Liver (tissue), 9 donors: Measurements from ENCODE around the gene SIRT2. TPM values are rescaled to one million over a fixed set of nuclear protein-coding genes. Genes with fewer than 3 reads are reported as not detected.

Experiments used
- DNase-seq: peaks from one replicate; pipeline ENCODE4 v3.0.0-alpha.2; 2017; ENCODE audit warnings: low spot score
- H3K27ac ChIP-seq, 2 donors: one replicate each; pipeline ENCODE4 v1.7.0; 2013; ENCODE audit warnings: inconsistent platforms in 2 of 2, low read length in 2 of 2, control low read depth in 1 of 2, low read depth in 1 of 2, mild to moderate bottlenecking in 1 of 2
- H3K27me3 ChIP-seq, 4 donors: one replicate each; pipeline versions ENCODE4 v1.6.1 to v1.7.0; 2013; ENCODE audit warnings: low read length in 3 of 4, inconsistent platforms in 1 of 4, mild to moderate bottlenecking in 1 of 4, moderate library complexity in 1 of 4; ENCODE audit not compliant: control insufficient read depth in 4 of 4, insufficient read depth in 4 of 4
- H3K36me3 ChIP-seq, 4 donors: one replicate each; pipeline versions ENCODE4 v1.6.1 to v1.7.0; 2013; ENCODE audit warnings: low read length in 3 of 4, mild to moderate bottlenecking in 3 of 4, low read depth in 1 of 4, moderate library complexity in 1 of 4; ENCODE audit not compliant: control insufficient read depth in 4 of 4, insufficient read depth in 3 of 4
- H3K4me1 ChIP-seq, 4 donors: one replicate each; pipeline versions ENCODE4 v1.6.1 to v1.7.0; 2013; ENCODE audit warnings: low read length in 3 of 4, mild to moderate bottlenecking in 3 of 4, moderate library complexity in 1 of 4; ENCODE audit not compliant: control insufficient read depth in 4 of 4, insufficient read depth in 4 of 4
- H3K4me3 ChIP-seq, 3 donors: one replicate each; pipeline versions ENCODE4 v1.6.1 to v1.7.0; 2013; ENCODE audit warnings: low read length in 3 of 3, control low read depth in 1 of 3, low read depth in 1 of 3, mild to moderate bottlenecking in 1 of 3
- H3K9ac ChIP-seq, 2 donors: one replicate each; pipeline ENCODE4 v1.7.0; 2013; ENCODE audit warnings: low read length in 2 of 2, mild to moderate bottlenecking in 2 of 2, moderate library complexity in 2 of 2, control low read depth in 1 of 2, low read depth in 1 of 2
- H3K9me3 ChIP-seq, 4 donors: one replicate each; pipeline versions ENCODE4 v1.6.1 to v1.7.0; 2013; ENCODE audit warnings: low read length in 3 of 4; ENCODE audit not compliant: control insufficient read depth in 4 of 4
- ATF3 ChIP-seq: IDR thresholded peaks from 2 replicates; pipeline ENCODE4 v1.6.1; 2016; ENCODE audit warnings: antibody characterized with exemption
- CTCF ChIP-seq: fragments of 150-350 bp; IDR thresholded peaks from 2 replicates; pipeline ENCODE4 v1.5.1; 2017; ENCODE audit warnings: improper control_type of control experiment, low read depth, low read length; ENCODE audit not compliant: missing input control
- EGR1 ChIP-seq, 2 donors: IDR thresholded peaks; 2 replicates each; pipeline ENCODE4 v1.6.1; 2016 to 2018; ENCODE audit warnings: antibody characterized with exemption in 2 of 2, low read depth in 2 of 2
- FOXA1 ChIP-seq: IDR thresholded peaks from 2 replicates; pipeline ENCODE4 v1.6.1; 2016; ENCODE audit warnings: antibody characterized with exemption
- FOXA2 ChIP-seq: IDR thresholded peaks from 2 replicates; pipeline ENCODE4 v1.6.1; 2016; ENCODE audit warnings: antibody characterized with exemption
- GABPA ChIP-seq, 2 donors: IDR thresholded peaks in 1 of 2; conservative IDR thresholded peaks in 1 of 2; 2 replicates each; pipeline ENCODE4 v1.6.1; 2016; ENCODE audit warnings: antibody characterized with exemption in 2 of 2, mild to moderate bottlenecking in 1 of 2, moderate library complexity in 1 of 2
- HNF4A ChIP-seq, 2 donors: conservative IDR thresholded peaks; 2 replicates each; pipeline ENCODE4 v1.6.1; 2016; ENCODE audit warnings: antibody characterized with exemption in 2 of 2, mild to moderate bottlenecking in 2 of 2
- HNF4G ChIP-seq: IDR thresholded peaks from 2 replicates; pipeline ENCODE4 v1.6.1; 2016; ENCODE audit warnings: antibody characterized with exemption
- JUND ChIP-seq, 2 donors: IDR thresholded peaks; 2 replicates each; pipeline ENCODE4 v1.6.1; 2016; ENCODE audit warnings: antibody characterized with exemption in 2 of 2
- MAX ChIP-seq: IDR thresholded peaks from 2 replicates; pipeline ENCODE4 v1.6.1; 2016; ENCODE audit warnings: antibody characterized with exemption
- NR2F2 ChIP-seq: IDR thresholded peaks from 2 replicates; pipeline ENCODE4 v1.6.1; 2016; ENCODE audit warnings: antibody characterized with exemption
- RAD21 ChIP-seq, 2 donors: IDR thresholded peaks; 2 replicates each; pipeline ENCODE4 v1.6.1; 2016; ENCODE audit warnings: antibody characterized with exemption in 2 of 2, mild to moderate bottlenecking in 2 of 2
- REST ChIP-seq: IDR thresholded peaks from 2 replicates; pipeline ENCODE4 v1.6.1; 2016; ENCODE audit warnings: antibody characterized with exemption, mild to moderate bottlenecking
- RXRA ChIP-seq, 2 donors: IDR thresholded peaks; 2 replicates each; pipeline ENCODE4 v1.6.1; 2017 to 2018; ENCODE audit warnings: antibody characterized with exemption in 2 of 2, mild to moderate bottlenecking in 1 of 2
- SP1 ChIP-seq: IDR thresholded peaks from 2 replicates; pipeline ENCODE4 v1.6.1; 2018; ENCODE audit warnings: antibody characterized with exemption, mild to moderate bottlenecking
- TAF1 ChIP-seq: conservative IDR thresholded peaks from 2 replicates; pipeline ENCODE4 v1.6.1; 2016; ENCODE audit warnings: antibody characterized with exemption, mild to moderate bottlenecking
- YY1 ChIP-seq: IDR thresholded peaks from 2 replicates; pipeline ENCODE4 v1.6.1; 2016; ENCODE audit warnings: antibody characterized with exemption, mild to moderate bottlenecking
- ZBTB33 ChIP-seq: IDR thresholded peaks from 2 replicates; pipeline ENCODE4 v1.6.1; 2016; ENCODE audit warnings: antibody characterized with exemption
- WGBS: extraction: QIAGEN DNeasy Blood & Tissue Kit; methylation state at CpG from one replicate; pipeline ENCODE4 v1.1.7; 2013; 5-methylcytosine and 5-hydroxymethylcytosine counted together
- polyA plus RNA-seq, 2 donors: library from polyadenylated mRNA; stranded (reverse) in 1 of 2; unstranded in 1 of 2; fragments of 200-250 nt in 1 of 2; fragments of >200 nt in 1 of 2; fragmentation: Nextera tagmentation in 1 of 2; extraction: Ambion mirVana in 1 of 2; gene quantifications; one replicate each; pipeline versions ENCODE4 v1.2.1 to v1.2.3, GENCODE V29; 2013 to 2015
- total RNA-seq, 2 donors: library from RNA; depleted of rRNA; stranded (reverse); fragments of >200 nt; gene quantifications; one replicate each; pipeline ENCODE4 v1.2.3, GENCODE V29; 2014
- donor health status: healthy.
- donor health status: healthy.
- donor health status: healthy.
- donor health status: healthy.
- donor health status: healthy.

SIRT2 gene
- total and polyA plus RNA-seq, 4 donors = 21.8 to 42.2 (median 26.9) TPM

- TF ChIP-seq REST = no peak
Measured at GRCh38 chr19:38931521-38931793, 32.0 kb upstream of the SIRT2 start (continued).

GRCh38 chr19:38930776-38931520 lies 31.5 kb upstream of the SIRT2 start, which contains the start of gene MRPS12:
Gene MRPS12, plus strand, starts transcription at chr19:38930944. Its CDS starts 351 bp downstream, at chr19:38931295.
- Histone ChIP-seq H3K36me3 (peaks cover 0 to 6% (median 3%) of the 10 kb centered on the region in 4 donors), H3K9ac (peak within 1 kb of the TSS; percentile 48 to 99), H3K4me1 (peaks cover 7 to 33% (median 26%) of the 10 kb centered on the region in 4 donors), H3K9me3 (no peaks in the 10 kb centered on the region), H3K27ac (peak within 1 kb of the TSS; percentile 85 to 86), H3K4me3 (peak within 1 kb of the TSS; percentile 77 to 99 (median 94)), H3K27me3 (no peaks in the 10 kb centered on the region)
- WGBS = under 1% methylated on average over 40 of the region's 40 CpGs
- TF ChIP-seq ATF3 (no peak), FOXA2 (no peak), ZBTB33 (no peak), TAF1 (no peak), JUND (IDR thresholded peaks at IDR 0.05) (no peak), RXRA (IDR thresholded peaks at IDR 0.05) (peak; percentile 39 to 53), SP1 (peak; percentile 72), GABPA (IDR thresholded peaks at IDR 0.05 in 1 of 2, conservative IDR thresholded peaks at IDR 0.05 in 1 of 2) (peak in 1 of 2 donors; percentile 81), YY1 (no peak), RAD21 (IDR thresholded peaks at IDR 0.05) (no peak), MAX (no peak), EGR1 (IDR thresholded peaks at IDR 0.05; ENCODE audit: low read depth in 2 of 2) (no peak), REST (no peak), HNF4A (conservative IDR thresholded peaks at IDR 0.05) (no peak), CTCF (no peak), HNF4G (no peak), NR2F2 (peak; percentile 3), FOXA1 (no peak)
- DNase-seq = peak; percentile 99
